Activated T-cell treated with anti-CD3 and anti-CD28 coated beads, Interleukin-2, amount 50 U/mL, for 1 hour (primary cell): Measurements from ENCODE around the gene TP53I3.
"Not testable (repeated sequence)": the region's sequence is repeated elsewhere in the genome, so short reads cannot be mapped to it uniquely, and the experiment has no call there.

ENCODE experiments used
- DNase-seq: peaks from one replicate; pipeline ENCODE4 v3.0.0-alpha.2; 2020

The TP53I3 gene

GRCh38 chr2:24095171-24095677, 10.6 kb upstream of the TP53I3 start:
- DNase-seq = not testable (repeated sequence)

GRCh38 chr2:24093270-24093669, 8.6 kb upstream of the TP53I3 start:
- not testable (repeated sequence) for DNase-seq

- no peak for DNase-seq
Measured at GRCh38 chr2:24088821-24089359, 4.3 kb upstream of the TP53I3 start.

GRCh38 chr2:24087032-24087431, 2.4 kb upstream of the TP53I3 start:
- no peak for DNase-seq

- DNase-seq = no peak
Measured at GRCh38 chr2:24086241-24086640, 1.6 kb upstream of the TP53I3 start.

- DNase-seq = no peak
Measured at GRCh38 chr2:24085200-24085489, 511 bp upstream of the TP53I3 start.

GRCh38 chr2:24083567-24084385, 858 bp downstream of the TP53I3 start:
- DNase-seq = no peak

- no peak for DNase-seq
Measured at GRCh38 chr2:24082787-24083566, 1.7 kb downstream of the TP53I3 start.

- DNase-seq = no peak
Measured at GRCh38 chr2:24080701-24081100, 3.9 kb downstream of the TP53I3 start.

GRCh38 chr2:24077879-24078278, 6.8 kb downstream of the TP53I3 start:
- no peak for DNase-seq

GRCh38 chr2:24077535-24077877, 7.1 kb downstream of the TP53I3 start:
- no peak for DNase-seq

GRCh38 chr2:24076849-24077534, 7.6 kb downstream of the TP53I3 start:
- DNase-seq = no peak

- peak; percentile 100 for DNase-seq
Measured at GRCh38 chr2:24075915-24076848, 8.5 kb downstream of the TP53I3 start, which contains the start of gene SF3B6. Gene SF3B6 (minus strand): TSS chr2:24076326. CDS start chr2:24076229, 97 bp downstream.

- DNase-seq = no peak
Measured at GRCh38 chr2:24075259-24075658, 9.4 kb downstream of the TP53I3 start.

- DNase-seq = no peak
Measured at GRCh38 chr2:24073816-24074215, 10.8 kb downstream of the TP53I3 start.

GRCh38 chr2:24072259-24072658, 12.4 kb downstream of the TP53I3 start:
- no peak for DNase-seq

- DNase-seq = no peak
Measured at GRCh38 chr2:24065341-24065740, 19.3 kb downstream of the TP53I3 start.

GRCh38 chr2:24058564-24059271, 25.9 kb downstream of the TP53I3 start:
- no peak for DNase-seq

GRCh38 chr2:24055750-24056149, 28.9 kb downstream of the TP53I3 start:
- DNase-seq = no peak

GRCh38 chr2:24054366-24055010, 30.1 kb downstream of the TP53I3 start:
- no peak for DNase-seq

GRCh38 chr2:24052951-24053350, 31.7 kb downstream of the TP53I3 start:
- no peak for DNase-seq
